GM23248 (cell line): ENCODE results near the gene KCNC3. TPM values are rescaled to one million over a fixed set of nuclear protein-coding genes. Genes with fewer than 3 reads are reported as not detected.

Source experiments
- DNase-seq: peaks from one replicate; pipeline ENCODE4 v3.0.0-alpha.2; 2015
- H2AFZ ChIP-seq: fragments of 200-600 bp; sonication (generic); 2 replicates; pipeline ENCODE4 v1.6.1; 2016; ENCODE audit warnings: antibody characterized with exemption
- H3F3A ChIP-seq: fragments of 200-600 bp; sonication (generic); 2 replicates; pipeline ENCODE4 v1.6.1; 2016; ENCODE audit warnings: mild to moderate bottlenecking, antibody characterized with exemption, mixed run types; ENCODE audit not compliant: insufficient read depth
- H3K27ac ChIP-seq: fragments of 200-600 bp; sonication (generic); 2 replicates; pipeline ENCODE4 v1.5.1; 2016; ENCODE audit warnings: mild to moderate bottlenecking
- H3K27me3 ChIP-seq: fragments of 200-600 bp; sonication (generic); replicated peaks from 2 replicates; pipeline ENCODE4 v1.6.1; 2016; ENCODE audit warnings: mild to moderate bottlenecking; ENCODE audit not compliant: insufficient read depth
- H3K36me3 ChIP-seq: fragments of 200-600 bp; sonication (generic); 2 replicates; pipeline ENCODE4 v1.6.1; 2016; ENCODE audit warnings: low read depth, mild to moderate bottlenecking
- H3K4me1 ChIP-seq: fragments of 200-600 bp; sonication (generic); 2 replicates; pipeline ENCODE4 v1.6.1; 2016; ENCODE audit warnings: mild to moderate bottlenecking; ENCODE audit not compliant: insufficient read depth
- H3K4me2 ChIP-seq: fragments of 200-600 bp; sonication (generic); one replicate; pipeline ENCODE4 v1.6.1; 2016; ENCODE audit warnings: mild to moderate bottlenecking; ENCODE audit not compliant: unreplicated experiment
- H3K4me3 ChIP-seq: fragments of 200-600 bp; sonication (generic); 2 replicates; pipeline ENCODE4 v1.5.1; 2016; ENCODE audit warnings: mild to moderate bottlenecking
- H3K79me2 ChIP-seq: fragments of 200-600 bp; sonication (generic); 2 replicates; pipeline ENCODE4 v1.6.1; 2016; ENCODE audit warnings: mild to moderate bottlenecking; ENCODE audit not compliant: insufficient read depth
- H3K9ac ChIP-seq: fragments of 200-600 bp; sonication (generic); 2 replicates; pipeline ENCODE4 v1.6.1; 2016; ENCODE audit warnings: mild to moderate bottlenecking
- H3K9me2 ChIP-seq: fragments of 200-600 bp; sonication (generic); 2 replicates; pipeline ENCODE4 v1.6.1; 2016; ENCODE audit warnings: mixed run types, mild to moderate bottlenecking, moderate library complexity; ENCODE audit not compliant: insufficient read depth
- H3K9me3 ChIP-seq: fragments of 200-600 bp; sonication (generic); one replicate; pipeline ENCODE4 v1.6.1; 2017; ENCODE audit warnings: low read depth
- H4K20me1 ChIP-seq: fragments of 200-600 bp; sonication (generic); 2 replicates; pipeline ENCODE4 v1.6.0; 2016; ENCODE audit not compliant: insufficient read depth
- EZH2 ChIP-seq: fragments of 200-600 bp; sonication (generic); IDR thresholded peaks from 2 replicates; pipeline ENCODE4 v1.6.1; 2018; ENCODE audit warnings: antibody characterized with exemption, mild to moderate bottlenecking; ENCODE audit not compliant: insufficient read depth, poor library complexity, severe bottlenecking
- EZH2phosphoT487 ChIP-seq: fragments of 200-600 bp; sonication (generic); IDR thresholded peaks from 2 replicates; pipeline ENCODE4 v1.6.1; 2018; ENCODE audit warnings: antibody characterized with exemption, moderate library complexity, mild to moderate bottlenecking, low read depth; ENCODE audit not compliant: insufficient read depth
- WGBS, 2 experiments: methylation state at CpG; one replicate each; pipeline ENCODE4 v1.1.6; 2015 to 2017; ENCODE audit warnings: low lambda C conversion rate in 2 of 2, low coverage in 1 of 2; ENCODE audit errors: missing lambda C conversion rate in 2 of 2; 5-methylcytosine and 5-hydroxymethylcytosine counted together
- in situ Hi-C: fragments of 300-500 bp; cut with MboI; formaldehyde crosslinking; loops from 2 replicates; pipeline ENCODE4 v1.15.0; 2020
- polyA plus RNA-seq: library from polyadenylated mRNA; unstranded; fragments of >200 nt; fragmentation: Nextera tagmentation; extraction: Ambion mirVana; gene quantifications from 2 replicates; pipeline ENCODE4 v1.2.1, GENCODE V29; 2016
- total RNA-seq: library from RNA; depleted of rRNA; stranded (reverse); fragments of >200 nt; shearing (Covaris generic); gene quantifications from 2 replicates; pipeline ENCODE4 v1.2.3, GENCODE V29; 2014; rRNA removed

The KCNC3 gene
- total RNA-seq: under 0.01 and 0.13 TPM in 2 replicates
- polyA plus RNA-seq: 0.04 TPM in 1 of 2 replicates, not detected in the other

DNA sequence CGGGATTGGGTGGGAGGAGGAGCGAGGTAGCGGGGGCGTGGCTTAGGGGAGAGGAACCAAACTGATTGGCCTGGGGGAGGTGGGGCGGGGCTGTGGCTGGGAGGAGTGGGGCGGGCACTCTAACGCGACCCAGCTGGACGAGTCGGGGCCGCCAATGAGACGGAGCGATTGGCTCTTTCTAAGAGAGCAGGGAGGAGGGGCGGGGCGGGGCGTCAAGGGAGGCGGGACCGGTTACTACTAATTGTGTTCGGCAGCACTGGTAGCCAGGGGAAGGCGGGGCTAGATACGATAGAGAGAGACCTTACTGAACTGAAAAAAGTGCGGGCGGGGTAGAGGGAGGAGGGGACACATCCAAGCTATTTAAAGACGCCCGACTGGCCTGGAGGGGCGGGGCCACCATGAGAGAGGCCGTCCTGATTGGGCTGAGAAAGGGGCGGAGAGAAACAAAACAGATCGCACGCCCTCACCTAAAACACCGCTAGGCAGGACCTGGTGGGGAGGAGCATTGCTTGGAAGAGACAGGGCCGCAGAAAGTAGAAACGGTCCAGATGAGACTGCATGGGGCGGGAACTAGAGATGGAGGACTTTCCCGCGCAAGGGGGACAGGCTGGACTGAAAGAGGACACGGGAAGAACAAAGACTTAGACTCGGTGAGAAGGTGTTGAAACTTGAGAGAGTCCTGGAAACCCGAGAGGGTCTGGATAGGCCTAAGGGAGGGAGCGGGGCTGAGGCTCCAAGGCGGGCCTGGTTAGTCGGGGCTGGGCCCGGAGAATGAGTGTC lies at the start of gene KCNC3:
TSS of gene KCNC3 (minus strand) at position 232 of the 780 bp plus-strand sequence. CDS start 295 bp downstream, outside the sequence.
- Histone ChIP-seq H3K4me2 (peak within 1 kb of the TSS; percentile 77), H3K9ac (no peak within 1 kb of the TSS), H2AFZ (peak within 1 kb of the TSS; percentile 58), H3K4me3 (peak within 1 kb of the TSS; percentile 56), H3F3A (no peaks in the 10 kb centered on the region), H3K36me3 (no peaks in the 10 kb centered on the region), H4K20me1 (no peaks in the 10 kb centered on the region), H3K79me2 (no peaks in the 10 kb centered on the region), H3K27ac (no peak within 1 kb of the TSS), H3K4me1 (no peaks in the 10 kb centered on the region), H3K9me2 (no peaks in the 10 kb centered on the region), H3K27me3 (peaks cover 54% of the 10 kb centered on the region), H3K9me3 (no peaks in the 10 kb centered on the region)
- 5% methylated on average over 22 to 43 of the region's 43 CpGs for WGBS, 2 experiments
- in situ Hi-C loops: no loop called here
- peak; percentile 95 for DNase-seq
- TF ChIP-seq EZH2phosphoT487: no peak
- peak; percentile 41 for TF ChIP-seq EZH2

DNA sequence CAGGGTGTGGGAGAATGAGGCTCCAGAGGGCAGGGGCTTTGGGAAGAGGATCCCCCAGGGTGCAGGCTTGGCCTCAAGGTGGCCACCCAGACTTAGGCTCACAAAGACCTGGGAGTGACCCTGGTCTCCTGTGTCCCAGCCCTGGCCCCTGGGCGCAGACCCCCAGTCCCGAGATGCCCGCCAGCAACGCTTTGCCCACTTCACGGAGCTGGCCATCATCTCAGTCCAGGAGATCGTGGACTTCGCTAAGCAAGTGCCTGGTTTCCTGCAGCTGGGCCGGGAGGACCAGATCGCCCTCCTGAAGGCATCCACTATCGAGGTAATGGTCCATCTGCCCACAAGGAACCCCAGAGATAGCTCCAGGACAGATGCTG lies 49.7 kb upstream of the KCNC3 start:
- in situ Hi-C loops: no loop called here
- Histone ChIP-seq H3K4me2 (no peak overlapping the region), H3K27me3 (no peaks in the 10 kb centered on the region), H3K4me1 (no peaks in the 10 kb centered on the region), H3K9me2 (no peaks in the 10 kb centered on the region), H3K4me3 (no peak overlapping the region), H3K36me3 (no peaks in the 10 kb centered on the region; the same call in 1 of the 2 replicates), H2AFZ (no peak overlapping the region), H3K79me2 (peaks cover 9% of the 10 kb centered on the region; the same call in 1 of the 2 replicates), H3K27ac (no peak overlapping the region), H3K9me3 (no peaks in the 10 kb centered on the region), H3F3A (peaks cover 11% of the 10 kb centered on the region), H3K9ac (no peak overlapping the region), H4K20me1 (no peaks in the 10 kb centered on the region)
- WGBS, 2 experiments: 90 to 95% methylated on average over 6 to 10 of the region's 10 CpGs
- DNase-seq: no peak
- no peak for TF ChIP-seq EZH2

DNA sequence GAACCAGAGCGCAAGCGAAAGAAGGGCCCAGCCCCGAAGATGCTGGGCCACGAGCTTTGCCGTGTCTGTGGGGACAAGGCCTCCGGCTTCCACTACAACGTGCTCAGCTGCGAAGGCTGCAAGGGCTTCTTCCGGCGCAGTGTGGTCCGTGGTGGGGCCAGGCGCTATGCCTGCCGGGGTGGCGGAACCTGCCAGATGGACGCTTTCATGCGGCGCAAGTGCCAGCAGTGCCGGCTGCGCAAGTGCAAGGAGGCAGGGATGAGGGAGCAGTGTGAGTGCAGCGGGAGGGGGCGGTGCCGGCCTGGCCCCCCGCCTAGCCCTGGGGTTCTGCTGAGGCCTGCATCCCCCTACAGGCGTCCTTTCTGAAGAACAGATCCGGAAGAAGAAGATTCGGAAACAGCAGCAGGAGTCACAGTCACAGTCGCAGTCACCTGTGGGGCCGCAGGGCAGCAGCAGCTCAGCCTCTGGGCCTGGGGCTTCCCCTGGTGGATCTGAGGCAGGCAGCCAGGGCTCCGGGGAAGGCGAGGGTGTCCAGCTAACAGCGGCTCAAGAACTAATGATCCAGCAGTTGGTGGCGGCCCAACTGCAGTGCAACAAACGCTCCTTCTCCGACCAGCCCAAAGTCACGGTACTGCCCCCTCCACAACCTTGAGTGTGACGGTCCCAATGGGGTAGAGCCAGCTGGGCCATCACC lies 49.1 kb upstream of the KCNC3 start:
- H3F3A ChIP-seq: peaks cover 7% of the 10 kb centered on the region
- H3K4me1 ChIP-seq: no peaks in the 10 kb centered on the region
- no peak for TF ChIP-seq EZH2phosphoT487
- TF ChIP-seq EZH2: no peak
- H3K4me3 ChIP-seq: no peak overlapping the region
- no peak for DNase-seq
- H3K79me2 ChIP-seq: peaks cover 9% of the 10 kb centered on the region; the same call in 1 of the 2 replicates
- in situ Hi-C loops: no loop called here
- no peaks in the 10 kb centered on the region; the same call in 1 of the 2 replicates for H3K36me3 ChIP-seq
- H3K9me2 ChIP-seq: no peaks in the 10 kb centered on the region
- H2AFZ ChIP-seq: no peak overlapping the region
- H3K9me3 ChIP-seq: no peaks in the 10 kb centered on the region
- H3K9ac ChIP-seq: no peak overlapping the region
- no peaks in the 10 kb centered on the region for H4K20me1 ChIP-seq
- H3K4me2 ChIP-seq: no peak overlapping the region
- no peaks in the 10 kb centered on the region for H3K27me3 ChIP-seq
- 96% methylated on average over 33 to 35 of the region's 36 CpGs for WGBS, 2 experiments
- no peak overlapping the region for H3K27ac ChIP-seq

DNA sequence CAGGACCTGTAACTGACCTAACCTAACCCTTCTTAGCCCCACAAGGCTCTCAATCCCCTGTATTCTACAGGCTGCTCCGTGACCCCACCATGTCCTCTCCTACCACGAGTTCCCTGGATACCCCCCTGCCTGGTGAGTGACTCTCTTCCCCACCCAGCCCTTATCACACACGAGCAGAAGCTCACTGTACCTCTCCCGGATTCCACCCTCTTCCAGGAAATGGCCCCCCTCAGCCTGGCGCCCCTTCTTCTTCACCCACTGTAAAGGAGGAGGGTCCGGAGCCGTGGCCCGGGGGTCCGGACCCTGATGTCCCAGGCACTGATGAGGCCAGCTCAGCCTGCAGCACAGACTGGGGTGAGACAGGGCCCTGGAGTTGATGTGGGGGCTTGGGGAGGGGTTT lies 48.3 kb upstream of the KCNC3 start:
- Histone ChIP-seq H3K4me3 (no peak overlapping the region), H3K27me3 (no peaks in the 10 kb centered on the region), H3K79me2 (peaks cover 9% of the 10 kb centered on the region; the same call in 1 of the 2 replicates), H3K4me1 (no peaks in the 10 kb centered on the region), H2AFZ (no peak overlapping the region), H3K9me2 (no peaks in the 10 kb centered on the region), H3F3A (no peaks in the 10 kb centered on the region), H3K9ac (no peak overlapping the region), H4K20me1 (no peaks in the 10 kb centered on the region), H3K4me2 (no peak overlapping the region), H3K27ac (no peak overlapping the region), H3K36me3 (no peaks in the 10 kb centered on the region; the same call in 1 of the 2 replicates), H3K9me3 (no peaks in the 10 kb centered on the region)
- 88% methylated on average over 9 of the region's 9 CpGs for WGBS, 2 experiments
- no peak for DNase-seq
- in situ Hi-C loops: no loop called here
- TF ChIP-seq EZH2phosphoT487 (no peak), EZH2 (no peak)
